Measurements from ENCODE around the gene IQGAP2.

Gene IQGAP2

DNA sequence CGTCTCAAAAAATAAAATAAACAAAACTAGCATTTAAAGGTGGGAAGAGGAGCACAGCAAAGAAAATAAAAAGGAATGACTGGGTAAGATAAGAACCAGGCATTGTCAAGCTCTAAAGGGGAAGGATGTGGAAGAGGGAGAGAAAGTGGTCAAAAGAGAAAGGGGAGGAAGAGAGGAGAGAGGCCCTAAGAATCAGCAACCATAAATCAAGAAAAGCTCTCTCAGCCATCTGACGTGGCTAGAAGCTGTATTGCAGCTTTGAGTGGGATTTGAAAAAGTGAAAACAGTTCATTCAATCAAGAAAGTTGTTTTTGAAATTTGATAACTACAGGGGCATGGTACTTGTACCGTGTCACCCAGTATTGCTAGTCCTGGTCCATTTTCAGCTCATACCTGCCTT, 267.4 kb downstream of the IQGAP2 start:
- Histone ChIP-seq H3K9ac (ENCODE audit: low read depth, low read length, poor library complexity, severe bottlenecking) (no peak overlapping the region), H3K36me3 (ENCODE audit: insufficient read depth, low read length) (peaks cover 79% of the 10 kb centered on the region; the same call in 1 of the 2 replicates), H3K4me3 (ENCODE audit: low read length, poor library complexity, severe bottlenecking) (no peak overlapping the region), H2AFZ (ENCODE audit: low read length) (no peak overlapping the region), H3K79me2 (ENCODE audit: insufficient read depth, low read length) (no peaks in the 10 kb centered on the region), H3K4me1 (ENCODE audit: insufficient read depth, low read length, poor library complexity, severe bottlenecking) (no peaks in the 10 kb centered on the region), H4K20me1 (ENCODE audit: insufficient read depth, low read length, poor library complexity, severe bottlenecking) (no peaks in the 10 kb centered on the region), H3K27me3 (ENCODE audit: insufficient read depth, low read length, poor library complexity, severe bottlenecking) (no peaks in the 10 kb centered on the region), H3K9me3 (ENCODE audit: insufficient read depth, low read depth, low read length) (no peaks in the 10 kb centered on the region), H3K9me2 (replicated peaks; ENCODE audit: low read depth, low read length) (no peaks in the 10 kb centered on the region), H3F3A (ENCODE audit: low read depth) (no peaks in the 10 kb centered on the region), H3K4me2 (ENCODE audit: low read depth, low read length, poor library complexity, severe bottlenecking) (no peak overlapping the region)
- TF ChIP-seq EZH2phosphoT487 (IDR thresholded peaks at IDR 0.05; ENCODE audit: borderline replicate concordance): no peak
- TF ChIP-seq, protein P1, sequence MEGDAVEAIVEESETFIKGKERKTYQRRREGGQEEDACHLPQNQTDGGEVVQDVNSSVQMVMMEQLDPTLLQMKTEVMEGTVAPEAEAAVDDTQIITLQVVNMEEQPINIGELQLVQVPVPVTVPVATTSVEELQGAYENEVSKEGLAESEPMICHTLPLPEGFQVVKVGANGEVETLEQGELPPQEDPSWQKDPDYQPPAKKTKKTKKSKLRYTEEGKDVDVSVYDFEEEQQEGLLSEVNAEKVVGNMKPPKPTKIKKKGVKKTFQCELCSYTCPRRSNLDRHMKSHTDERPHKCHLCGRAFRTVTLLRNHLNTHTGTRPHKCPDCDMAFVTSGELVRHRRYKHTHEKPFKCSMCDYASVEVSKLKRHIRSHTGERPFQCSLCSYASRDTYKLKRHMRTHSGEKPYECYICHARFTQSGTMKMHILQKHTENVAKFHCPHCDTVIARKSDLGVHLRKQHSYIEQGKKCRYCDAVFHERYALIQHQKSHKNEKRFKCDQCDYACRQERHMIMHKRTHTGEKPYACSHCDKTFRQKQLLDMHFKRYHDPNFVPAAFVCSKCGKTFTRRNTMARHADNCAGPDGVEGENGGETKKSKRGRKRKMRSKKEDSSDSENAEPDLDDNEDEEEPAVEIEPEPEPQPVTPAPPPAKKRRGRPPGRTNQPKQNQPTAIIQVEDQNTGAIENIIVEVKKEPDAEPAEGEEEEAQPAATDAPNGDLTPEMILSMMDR (conservative IDR thresholded peaks at IDR 0.05; ENCODE audit: low read length): no peak

GRCh38 chr5:76672242-76672641, 269.2 kb downstream of the IQGAP2 start:
- H3K4me3 ChIP-seq (ENCODE audit: low read length, poor library complexity, severe bottlenecking): no peak overlapping the region

DNA sequence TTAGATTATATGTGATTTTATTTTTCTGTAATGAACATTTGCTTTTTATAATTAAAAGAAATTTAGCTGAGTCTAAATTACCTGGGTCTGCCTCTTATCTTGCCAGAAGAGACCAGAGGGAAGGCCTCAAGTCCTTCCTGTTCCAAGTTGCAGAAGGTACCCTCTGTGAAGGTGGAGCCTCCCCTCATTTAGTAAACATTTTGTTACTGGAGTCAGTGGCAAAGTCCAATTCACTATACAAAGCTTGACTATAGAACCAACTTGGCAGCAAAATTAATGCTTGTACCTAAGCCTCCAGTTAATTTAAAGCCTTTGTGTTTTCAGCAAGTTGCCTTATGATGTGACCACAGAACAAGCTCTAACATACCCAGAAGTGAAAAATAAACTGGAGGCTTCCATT, 270.0 kb downstream of the IQGAP2 start:
- Histone ChIP-seq H3K27me3 (ENCODE audit: insufficient read depth, low read length, poor library complexity, severe bottlenecking) (no peaks in the 10 kb centered on the region), H3K4me2 (ENCODE audit: low read depth, low read length, poor library complexity, severe bottlenecking) (no peak overlapping the region)

More at GRCh38 chr5:76672242-76672641, 269.2 kb downstream of the IQGAP2 start:
- no peak overlapping the region for H3K4me2 ChIP-seq (ENCODE audit: low read depth, low read length, poor library complexity, severe bottlenecking)
- no peaks in the 10 kb centered on the region for H3K9me3 ChIP-seq (ENCODE audit: insufficient read depth, low read depth, low read length)
- peaks cover 82% of the 10 kb centered on the region; the same call in 1 of the 2 replicates for H3K36me3 ChIP-seq (ENCODE audit: insufficient read depth, low read length)
- H3K9me2 ChIP-seq (replicated peaks; ENCODE audit: low read depth, low read length): no peaks in the 10 kb centered on the region
- H3K9ac ChIP-seq (ENCODE audit: low read depth, low read length, poor library complexity, severe bottlenecking): no peak overlapping the region
- H4K20me1 ChIP-seq (ENCODE audit: insufficient read depth, low read length, poor library complexity, severe bottlenecking): no peaks in the 10 kb centered on the region
- TF ChIP-seq EZH2phosphoT487 (IDR thresholded peaks at IDR 0.05; ENCODE audit: borderline replicate concordance): no peak
- TF ChIP-seq, protein P1 (conservative IDR thresholded peaks at IDR 0.05; ENCODE audit: low read length): no peak
- no peaks in the 10 kb centered on the region for H3K79me2 ChIP-seq (ENCODE audit: insufficient read depth, low read length)
- no peak overlapping the region for H2AFZ ChIP-seq (ENCODE audit: low read length)
- H3K27me3 ChIP-seq (ENCODE audit: insufficient read depth, low read length, poor library complexity, severe bottlenecking): no peaks in the 10 kb centered on the region
- no peaks in the 10 kb centered on the region for H3K4me1 ChIP-seq (ENCODE audit: insufficient read depth, low read length, poor library complexity, severe bottlenecking)
- H3F3A ChIP-seq (ENCODE audit: low read depth): no peaks in the 10 kb centered on the region

More for the DNA sequence above, 270.0 kb downstream of the IQGAP2 start:
- H3K9me2 ChIP-seq (replicated peaks; ENCODE audit: low read depth, low read length): no peaks in the 10 kb centered on the region
- no peaks in the 10 kb centered on the region for H3F3A ChIP-seq (ENCODE audit: low read depth)
- H3K9ac ChIP-seq (ENCODE audit: low read depth, low read length, poor library complexity, severe bottlenecking): no peak overlapping the region
- peaks cover 82% of the 10 kb centered on the region; the same call in 1 of the 2 replicates for H3K36me3 ChIP-seq (ENCODE audit: insufficient read depth, low read length)
- no peaks in the 10 kb centered on the region for H4K20me1 ChIP-seq (ENCODE audit: insufficient read depth, low read length, poor library complexity, severe bottlenecking)
- no peak for TF ChIP-seq EZH2phosphoT487 (IDR thresholded peaks at IDR 0.05; ENCODE audit: borderline replicate concordance)
- TF ChIP-seq, protein P1 (conservative IDR thresholded peaks at IDR 0.05; ENCODE audit: low read length): no peak
- no peaks in the 10 kb centered on the region for H3K4me1 ChIP-seq (ENCODE audit: insufficient read depth, low read length, poor library complexity, severe bottlenecking)
- no peaks in the 10 kb centered on the region for H3K79me2 ChIP-seq (ENCODE audit: insufficient read depth, low read length)
- H3K9me3 ChIP-seq (ENCODE audit: insufficient read depth, low read depth, low read length): no peaks in the 10 kb centered on the region
- H2AFZ ChIP-seq (ENCODE audit: low read length): no peak overlapping the region
- H3K4me3 ChIP-seq (ENCODE audit: low read length, poor library complexity, severe bottlenecking): no peak overlapping the region
